Measurements from ENCODE around the gene DNAJA3. TPM values are rescaled to one million over a fixed set of nuclear protein-coding genes. Genes with fewer than 3 reads are reported as not detected.

DNAJA3 gene
- total RNA-seq, 2 experiments from 2014 or later = 17.2 to 18.8 TPM

- Mint-ChIP-seq H3K36me3 (ENCODE audit: low read depth) (peaks cover 91% of the 10 kb centered on the region), H3K27ac (peak overlapping the region; percentile 9), H3K4me3 (no peak overlapping the region), H3K9me3 (no peaks in the 10 kb centered on the region), H3K27me3 (no peaks in the 10 kb centered on the region), H3K4me1 (ENCODE audit: low read depth) (peaks cover 34% of the 10 kb centered on the region)
- Histone ChIP-seq H3K27ac (ENCODE audit: low read depth in 1 of 2, low read length in 2 of 2) (no peak overlapping the region), H3K9me3 (ENCODE audit: control insufficient read depth in 1 of 2, insufficient read depth in 1 of 2, low read length in 2 of 2) (no peaks in the 10 kb centered on the region), H3K27me3 (ENCODE audit: control insufficient read depth in 1 of 2, insufficient read depth in 2 of 2, low read length in 2 of 2) (no peaks in the 10 kb centered on the region), H3K4me3 (ENCODE audit: low read length) (no peak overlapping the region), H3K36me3 (ENCODE audit: insufficient read depth, low read length) (peaks cover 98% of the 10 kb centered on the region), H3K4me1 (ENCODE audit: insufficient read depth, low read length) (peaks cover 48% of the 10 kb centered on the region)
- ChIA-PET CTCF (no interaction called here), POLR2A (no interaction called here)
- ATAC-seq (ENCODE audit: poor library complexity) = no peak
- intact Hi-C loops (cut with DNase I, micrococcal nuclease) = no loop called here
- no peak for TF ChIP-seq CTCF (IDR thresholded peaks at IDR 0.05)
- DNase-seq = no peak
These were observed 17.4 kb upstream of the DNAJA3 start for GRCh38 chr16:4408323-4408690.

GRCh38 chr16:4409081-4409932, 16.4 kb upstream of the DNAJA3 start:
- no peak overlapping the region for H3K27ac ChIP-seq (ENCODE audit: low read depth in 1 of 2, low read length in 2 of 2)
- ChIA-PET CTCF (no interaction called here), POLR2A (no interaction called here)
- peaks cover 54% of the 10 kb centered on the region for H3K4me1 ChIP-seq (ENCODE audit: insufficient read depth, low read length)
- no peak for TF ChIP-seq CTCF (IDR thresholded peaks at IDR 0.05)
- Mint-ChIP-seq H3K36me3 (ENCODE audit: low read depth) (peaks cover 85% of the 10 kb centered on the region), H3K9me3 (no peaks in the 10 kb centered on the region), H3K27ac (peak overlapping the region; percentile 58), H3K4me3 (peak overlapping the region; percentile 62), H3K4me1 (ENCODE audit: low read depth) (peaks cover 34% of the 10 kb centered on the region), H3K27me3 (no peaks in the 10 kb centered on the region)
- intact Hi-C loops (cut with DNase I, micrococcal nuclease) = no loop called here
- no peaks in the 10 kb centered on the region for H3K27me3 ChIP-seq (ENCODE audit: control insufficient read depth in 1 of 2, insufficient read depth in 2 of 2, low read length in 2 of 2)
- no peaks in the 10 kb centered on the region for H3K9me3 ChIP-seq (ENCODE audit: control insufficient read depth in 1 of 2, insufficient read depth in 1 of 2, low read length in 2 of 2)
- no peak for ATAC-seq (ENCODE audit: poor library complexity)
- H3K36me3 ChIP-seq (ENCODE audit: insufficient read depth, low read length) = peaks cover 89% of the 10 kb centered on the region
- no peak overlapping the region for H3K4me3 ChIP-seq (ENCODE audit: low read length)
- DNase-seq = peak in 2 of 14 experiments; percentile 6 to 40

GRCh38 chr16:4410335-4411075, 15.2 kb upstream of the DNAJA3 start:
- POLR2A ChIA-PET = no interaction called here
- H3K9me3 Mint-ChIP-seq = no peaks in the 10 kb centered on the region
- ATAC-seq (ENCODE audit: poor library complexity) (no peak), DNase-seq (no peak)
- intact Hi-C loops (cut with DNase I, micrococcal nuclease) = loop anchor here (5.0 to 10.0 kb wide), 2 partner anchors 38 to 204 kb away; partner anchors contain the start of genes UBALD1 (in 1 of the 2) and VASN (in 1 of the 2)
- no peaks in the 10 kb centered on the region for H3K9me3 ChIP-seq (ENCODE audit: control insufficient read depth in 1 of 2, insufficient read depth in 1 of 2, low read length in 2 of 2)
- CTCF ChIA-PET = interaction anchor here (1.7 kb wide), 1 partner anchor 8 kb away, joined by 8 read pairs; no protein-coding TSS in a partner anchor
- no peak overlapping the region for H3K4me3 ChIP-seq (ENCODE audit: low read length)
- H3K36me3 ChIP-seq (ENCODE audit: insufficient read depth, low read length) = peaks cover 77% of the 10 kb centered on the region
- no peak for TF ChIP-seq CTCF (IDR thresholded peaks at IDR 0.05)
- peak overlapping the region; percentile 50 for H3K27ac Mint-ChIP-seq
- no peak overlapping the region for H3K27ac ChIP-seq (ENCODE audit: low read depth in 1 of 2, low read length in 2 of 2)
- peaks cover 85% of the 10 kb centered on the region for H3K36me3 Mint-ChIP-seq (ENCODE audit: low read depth)
- no peaks in the 10 kb centered on the region for H3K27me3 Mint-ChIP-seq
- peaks cover 40% of the 10 kb centered on the region for H3K4me1 Mint-ChIP-seq (ENCODE audit: low read depth)
- peaks cover 64% of the 10 kb centered on the region for H3K4me1 ChIP-seq (ENCODE audit: insufficient read depth, low read length)
- H3K4me3 Mint-ChIP-seq = peak overlapping the region; percentile 61
- H3K27me3 ChIP-seq (ENCODE audit: control insufficient read depth in 1 of 2, insufficient read depth in 2 of 2, low read length in 2 of 2) = no peaks in the 10 kb centered on the region

Data from CD4-positive, alpha-beta T cell (primary cell).